ENCODE data around the gene RITA1.

RITA1 gene

DNA sequence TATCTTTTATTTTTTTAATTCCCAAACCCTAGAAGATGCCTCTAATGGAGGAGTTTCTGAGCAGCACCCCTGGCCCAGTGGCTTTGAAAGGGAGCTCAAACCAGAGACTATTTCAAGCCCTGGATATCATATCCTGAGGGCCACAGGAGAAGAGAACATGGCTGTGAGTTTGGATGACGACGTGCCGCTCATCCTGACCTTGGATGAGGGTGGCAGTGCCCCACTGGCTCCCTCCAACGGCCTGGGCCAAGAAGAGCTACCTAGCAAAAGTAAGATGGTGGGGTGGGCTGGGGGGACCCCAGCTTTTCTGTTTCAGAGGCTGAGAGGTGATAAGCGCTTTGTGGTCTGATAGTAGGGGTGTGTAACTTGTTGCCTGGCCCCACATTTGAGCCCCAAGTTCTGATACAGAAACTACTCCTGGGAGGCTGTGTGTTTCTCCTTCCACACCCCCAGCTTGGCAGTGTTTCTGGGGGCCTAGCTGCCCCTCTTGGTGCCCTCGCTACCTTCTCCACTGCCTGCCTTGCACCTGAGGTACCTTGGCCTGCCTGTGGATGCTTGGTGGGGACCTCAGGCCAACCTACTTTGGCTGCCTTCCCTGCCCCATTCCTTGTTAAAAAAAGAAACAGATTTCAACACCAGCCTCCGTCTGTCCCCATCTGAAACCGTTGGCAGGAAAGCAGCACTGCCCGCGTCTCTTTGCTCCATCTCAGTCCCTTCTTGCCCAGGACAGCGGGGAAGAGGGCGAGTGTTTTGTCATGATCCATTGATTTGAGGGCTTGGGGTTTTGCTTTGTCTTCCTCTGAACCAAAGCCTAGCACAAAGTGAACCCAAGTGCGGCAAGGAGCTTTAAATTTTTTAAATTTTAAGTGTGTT is 41.4 kb downstream of the RITA1 start:
- no peak overlapping the region for H3K4me3 ChIP-seq (ENCODE audit: low read depth, low read length)
- TF ChIP-seq, protein P1, sequence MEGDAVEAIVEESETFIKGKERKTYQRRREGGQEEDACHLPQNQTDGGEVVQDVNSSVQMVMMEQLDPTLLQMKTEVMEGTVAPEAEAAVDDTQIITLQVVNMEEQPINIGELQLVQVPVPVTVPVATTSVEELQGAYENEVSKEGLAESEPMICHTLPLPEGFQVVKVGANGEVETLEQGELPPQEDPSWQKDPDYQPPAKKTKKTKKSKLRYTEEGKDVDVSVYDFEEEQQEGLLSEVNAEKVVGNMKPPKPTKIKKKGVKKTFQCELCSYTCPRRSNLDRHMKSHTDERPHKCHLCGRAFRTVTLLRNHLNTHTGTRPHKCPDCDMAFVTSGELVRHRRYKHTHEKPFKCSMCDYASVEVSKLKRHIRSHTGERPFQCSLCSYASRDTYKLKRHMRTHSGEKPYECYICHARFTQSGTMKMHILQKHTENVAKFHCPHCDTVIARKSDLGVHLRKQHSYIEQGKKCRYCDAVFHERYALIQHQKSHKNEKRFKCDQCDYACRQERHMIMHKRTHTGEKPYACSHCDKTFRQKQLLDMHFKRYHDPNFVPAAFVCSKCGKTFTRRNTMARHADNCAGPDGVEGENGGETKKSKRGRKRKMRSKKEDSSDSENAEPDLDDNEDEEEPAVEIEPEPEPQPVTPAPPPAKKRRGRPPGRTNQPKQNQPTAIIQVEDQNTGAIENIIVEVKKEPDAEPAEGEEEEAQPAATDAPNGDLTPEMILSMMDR (IDR thresholded peaks at IDR 0.05; ENCODE audit: low read depth, low read length, missing control alignments), result no peak

DNA sequence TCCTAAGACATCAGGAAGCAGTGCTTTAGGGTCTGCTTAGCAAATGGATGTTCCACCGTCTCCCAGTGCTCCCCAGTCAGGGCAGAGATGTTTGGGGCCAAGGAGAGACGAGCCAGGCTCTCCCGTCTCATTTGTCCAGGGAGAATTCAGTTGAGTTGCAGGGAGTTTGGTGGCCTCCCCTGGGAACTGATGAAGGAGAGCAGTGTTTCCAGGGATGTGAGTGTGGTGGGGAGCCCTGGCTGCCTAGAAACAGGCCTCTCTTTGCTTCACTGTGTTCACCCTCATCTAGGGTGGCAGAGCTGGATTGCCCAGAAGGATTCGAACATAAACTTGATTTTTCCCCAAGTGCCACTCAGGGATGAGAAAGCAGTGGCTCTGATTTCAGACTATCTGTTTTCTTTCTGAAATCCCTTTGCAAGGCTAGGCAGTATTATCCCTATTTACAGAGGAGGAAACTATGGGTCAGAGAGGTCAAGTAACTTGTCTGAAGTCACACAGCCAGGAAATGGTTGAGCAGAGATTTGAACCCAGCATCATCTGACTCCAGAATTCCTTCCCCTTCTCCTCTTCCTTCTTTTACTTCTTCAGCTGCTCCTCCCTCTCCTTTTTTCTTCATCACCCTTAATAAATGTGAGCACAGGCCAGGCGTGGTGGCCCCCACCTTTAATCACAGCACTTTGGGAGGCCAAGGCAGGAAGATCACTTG is 42.3 kb downstream of the RITA1 start:
- no peak overlapping the region for H3K4me3 ChIP-seq (ENCODE audit: low read depth, low read length)
- TF ChIP-seq, protein P1 (IDR thresholded peaks at IDR 0.05; ENCODE audit: low read depth, low read length, missing control alignments), result no peak
- DNase-seq (ENCODE audit: low read depth), result no peak

More for the DNA sequence above, 41.4 kb downstream of the RITA1 start:
- no peak for DNase-seq (ENCODE audit: low read depth)

GRCh38 chr12:113228394-113229028 is 43.0 kb downstream of the RITA1 start:
- no peak overlapping the region for H3K4me3 ChIP-seq (ENCODE audit: low read depth, low read length)
- TF ChIP-seq, protein P1 (IDR thresholded peaks at IDR 0.05; ENCODE audit: low read depth, low read length, missing control alignments), result no peak
- DNase-seq (ENCODE audit: low read depth), result no peak

DNA sequence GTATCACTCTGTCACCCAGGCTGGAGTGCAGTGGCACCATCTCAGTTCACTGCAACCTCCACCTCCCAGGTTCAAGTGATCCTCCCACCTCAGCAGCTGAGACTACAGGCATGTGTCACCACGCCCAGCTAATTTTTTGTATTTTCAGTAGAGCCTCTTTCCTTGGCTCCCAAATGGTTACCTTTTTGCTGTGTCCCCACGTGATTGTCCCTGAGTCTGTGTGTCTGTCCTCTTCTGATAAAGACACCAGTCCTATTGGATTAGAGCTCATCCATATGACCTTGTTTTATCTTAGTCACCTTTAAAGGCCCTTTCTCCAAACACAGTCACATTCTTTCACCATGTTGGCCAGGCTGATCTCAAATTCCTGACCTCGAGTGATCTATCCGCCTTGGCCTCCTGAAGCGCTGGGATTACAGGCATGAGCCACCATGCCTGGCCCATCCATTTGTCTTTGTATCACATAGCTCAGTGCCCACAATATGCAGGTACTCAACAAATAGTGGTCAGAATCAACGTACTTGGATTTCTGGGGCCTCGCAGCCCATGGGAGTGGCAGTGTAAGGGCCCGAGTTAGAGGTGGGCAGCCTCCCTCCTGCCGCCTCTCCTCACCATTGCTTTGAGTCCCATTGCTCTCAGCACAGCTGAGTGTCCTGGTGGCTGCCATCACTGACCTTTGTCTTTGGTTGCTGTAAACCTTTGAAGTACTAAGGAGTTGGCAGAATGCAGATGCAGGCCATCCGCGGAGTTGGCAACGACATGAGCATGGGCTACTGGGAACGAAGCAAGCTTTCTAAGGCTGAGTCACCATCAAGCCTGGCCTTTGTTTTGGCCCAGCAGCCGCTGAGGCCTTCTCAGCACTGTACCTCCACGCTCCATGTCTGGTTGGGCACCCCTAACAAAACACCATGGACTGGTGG is 45.1 kb downstream of the RITA1 start:
- no peak for DNase-seq (ENCODE audit: low read depth)
- H3K4me3 ChIP-seq (ENCODE audit: low read depth, low read length), result no peak overlapping the region
- TF ChIP-seq, protein P1 (IDR thresholded peaks at IDR 0.05; ENCODE audit: low read depth, low read length, missing control alignments), result no peak

DNA sequence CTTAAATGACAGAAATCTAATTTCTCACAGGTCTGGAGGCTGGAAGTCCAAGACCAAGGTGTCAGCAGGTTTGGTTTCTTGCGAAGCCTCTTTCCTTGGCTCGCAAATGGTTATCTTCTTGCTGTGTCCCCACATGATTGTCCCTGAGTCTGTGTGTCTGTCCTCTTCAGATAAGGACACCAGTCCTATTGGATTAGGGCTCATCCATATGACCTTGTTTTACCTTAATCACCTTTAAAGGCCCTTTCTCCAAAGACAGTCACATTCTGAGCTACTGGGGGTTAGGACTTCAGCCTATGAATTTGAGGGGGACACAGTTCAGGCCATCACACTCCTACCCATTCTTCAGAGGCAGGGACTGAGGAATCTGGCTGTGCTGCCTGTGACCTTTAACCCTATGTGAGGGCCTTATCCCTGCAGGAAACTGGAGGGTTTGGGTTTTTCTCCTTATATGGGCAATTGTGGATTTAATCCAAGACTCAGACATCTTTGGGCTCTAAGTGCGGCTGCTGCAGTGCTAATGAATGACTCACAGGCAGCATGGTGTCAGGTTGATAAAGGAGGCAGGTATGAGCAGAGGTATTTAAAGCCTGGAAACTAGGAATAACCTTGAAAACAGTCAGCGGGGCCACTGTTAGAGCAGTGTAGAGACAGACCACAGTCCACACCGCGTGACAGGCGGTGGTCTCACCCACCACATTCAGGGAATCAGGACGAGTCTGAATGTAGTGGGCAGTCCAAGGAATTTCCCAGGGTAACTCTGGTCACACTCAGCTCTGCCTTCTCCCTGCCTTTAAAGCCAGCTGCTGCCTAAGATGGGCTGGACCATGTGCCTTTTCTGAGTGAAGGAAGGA is 45.9 kb downstream of the RITA1 start:
- DNase-seq (ENCODE audit: low read depth), result no peak
- no peak overlapping the region for H3K4me3 ChIP-seq (ENCODE audit: low read depth, low read length)
- TF ChIP-seq, protein P1 (IDR thresholded peaks at IDR 0.05; ENCODE audit: low read depth, low read length, missing control alignments), result no peak
